SH-SY5Y (cell line): ENCODE results near the gene GALNT2.

Source experiments
- GATA2 ChIP-seq: IDR thresholded peaks from 2 replicates; pipeline ENCODE4 v1.6.1; 2011; ENCODE audit warnings: mild to moderate bottlenecking, low read depth, low read length
- GATA3 ChIP-seq: IDR thresholded peaks from 2 replicates; pipeline ENCODE4 v1.6.1; 2011; ENCODE audit warnings: low read depth, mild to moderate bottlenecking, low read length, moderate library complexity

DNA sequence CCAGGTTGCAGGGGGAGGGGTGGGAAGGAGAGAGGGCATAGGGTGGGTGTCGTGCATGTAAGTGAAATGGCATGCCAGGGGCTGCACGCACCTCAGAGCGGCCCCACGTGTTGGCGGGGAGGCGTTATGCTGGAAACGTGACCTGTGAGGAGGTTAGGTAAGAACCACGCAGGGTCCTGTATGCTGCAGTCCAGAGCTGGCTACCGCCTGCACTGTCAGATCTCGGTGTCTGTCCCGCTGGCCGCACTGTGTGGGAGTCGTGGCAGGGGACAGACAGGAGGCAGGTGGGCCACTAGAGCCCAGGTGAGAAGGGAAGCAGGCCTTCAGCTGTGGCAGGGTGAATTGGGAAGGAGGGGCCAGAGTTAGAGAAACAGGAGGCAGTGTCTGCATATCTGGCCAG lies 79.7 kb downstream of the GALNT2 start:
- TF ChIP-seq GATA2 (no peak), GATA3 (no peak)
